PC-9 (cell line): ENCODE results near the gene SLC9A9. TPM values are rescaled to one million over a fixed set of nuclear protein-coding genes. Genes with fewer than 3 reads are reported as not detected.

Experiments
- BruUV-seq: library from RNA; stranded (reverse); fragments of 400-500 nt; replicated peaks from 2 replicates; lab custom pipeline; 2021; lab: Mats Ljungman, UMichigan
- CTCF ChIA-PET: fragments of 300-600 bp; sonication (Branson Sonifier 250); formaldehyde crosslinking; loops from one replicate; lab custom pipeline; 2022; ENCODE audit warnings: antibody characterized with exemption; lab: Charles Lee
- POLR2A ChIA-PET: fragments of 300-600 bp; sonication (Branson Sonifier 250); formaldehyde crosslinking; loops from one replicate; lab custom pipeline; 2022; ENCODE audit warnings: antibody characterized with exemption; ENCODE audit not compliant: unreplicated experiment; lab: Charles Lee
- DNase-seq, 2 experiments: peaks; one replicate each; pipeline versions ENCODE4 v3.0.0 to v3.0.0-alpha.2; 2015 to 2022; ENCODE audit warnings: mixed read lengths in 1 of 2
- H2AFZ ChIP-seq: fragments of 200-600 bp; sonication (generic); 2 replicates; pipeline ENCODE4 v1.8.1; 2017; ENCODE audit warnings: antibody characterized with exemption
- H3F3A ChIP-seq: fragments of 200-600 bp; sonication (generic); 2 replicates; pipeline ENCODE4 v1.8.1; 2017; ENCODE audit warnings: antibody characterized with exemption, mild to moderate bottlenecking, low read depth; ENCODE audit not compliant: insufficient read depth
- H3K27ac ChIP-seq: fragments of 200-600 bp; sonication (generic); 2 replicates; pipeline ENCODE4 v1.6.1; 2016; ENCODE audit warnings: mixed run types
- H3K27me3 ChIP-seq: fragments of 200-600 bp; sonication (generic); 2 replicates; pipeline ENCODE4 v1.6.1; 2016; ENCODE audit warnings: low read depth, mixed run types; ENCODE audit not compliant: insufficient read depth
- H3K36me3 ChIP-seq: fragments of 200-600 bp; sonication (generic); 2 replicates; pipeline ENCODE4 v1.6.1; 2016; ENCODE audit warnings: low read depth, mixed run types
- H3K4me1 ChIP-seq: fragments of 200-600 bp; sonication (generic); replicated peaks from 2 replicates; pipeline ENCODE4 v1.6.1; 2016; ENCODE audit warnings: mixed run types; ENCODE audit not compliant: insufficient read depth
- H3K4me2 ChIP-seq: fragments of 200-600 bp; sonication (generic); 2 replicates; pipeline ENCODE4 v1.6.1; 2017; ENCODE audit warnings: mixed run types
- H3K4me3 ChIP-seq: fragments of 200-600 bp; sonication (generic); 2 replicates; pipeline ENCODE4 v1.6.1; 2016; ENCODE audit warnings: mixed run types
- H3K79me2 ChIP-seq: fragments of 200-600 bp; sonication (generic); 2 replicates; pipeline ENCODE4 v1.6.1; 2017; ENCODE audit warnings: low read depth, mixed run types
- H3K9me2 ChIP-seq: fragments of 200-600 bp; sonication (generic); 2 replicates; pipeline ENCODE4 v1.8.1; 2017; ENCODE audit warnings: mild to moderate bottlenecking; ENCODE audit not compliant: insufficient read depth
- H3K9me3 ChIP-seq: fragments of 200-600 bp; sonication (generic); 2 replicates; pipeline ENCODE4 v1.8.1; 2016; ENCODE audit warnings: low read depth; ENCODE audit not compliant: insufficient read depth
- H4K20me1 ChIP-seq: fragments of 200-600 bp; sonication (generic); 2 replicates; pipeline ENCODE4 v1.8.1; 2017; ENCODE audit not compliant: insufficient read depth
- CTCF ChIP-seq: fragments of 200-600 bp; sonication (generic); conservative IDR thresholded peaks from 2 replicates; pipeline ENCODE4 v1.6.1; 2017; ENCODE audit warnings: mixed run types, antibody characterized with exemption, mild to moderate bottlenecking, moderate library complexity
- EZH2 ChIP-seq: fragments of 200-600 bp; sonication (generic); IDR thresholded peaks from 2 replicates; pipeline ENCODE4 v1.8.0; 2017; ENCODE audit warnings: antibody characterized with exemption, low read depth
- intact Hi-C: fragments of 100-400 bp; cut with micrococcal nuclease; formaldehyde crosslinking; loops from one replicate; pipeline ENCODE4 v1.10.0; 2022; ENCODE audit not compliant: unreplicated experiment
- total RNA-seq: library from RNA; stranded (reverse); gene quantifications from 2 replicates; pipeline ENCODE4 v1.2.3, GENCODE V29; 2021

The SLC9A9 gene
- total RNA-seq, 1 experiment from 2014 or later, result 1.7 TPM

- POLR2A ChIA-PET, result no interaction called here
- no TSS peak for BruUV-seq
- intact Hi-C loops, result no loop called here
Measured at GRCh38 chr3:143576568-143577270, 271.5 kb downstream of the SLC9A9 start.

GRCh38 chr3:143574933-143575332 is 273.3 kb downstream of the SLC9A9 start:
- Histone ChIP-seq H4K20me1 (no peaks in the 10 kb centered on the region), H3F3A (no peaks in the 10 kb centered on the region), H3K36me3 (no peaks in the 10 kb centered on the region), H3K27ac (no peak overlapping the region), H3K9me2 (no peaks in the 10 kb centered on the region), H2AFZ (no peak overlapping the region), H3K79me2 (no peaks in the 10 kb centered on the region), H3K4me2 (no peak overlapping the region), H3K9me3 (no peaks in the 10 kb centered on the region), H3K4me3 (no peak overlapping the region), H3K4me1 (no peaks in the 10 kb centered on the region), H3K27me3 (no peaks in the 10 kb centered on the region)
- POLR2A ChIA-PET, result no interaction called here
- BruUV-seq, result no TSS peak
- TF ChIP-seq CTCF (no peak), EZH2 (no peak)
- intact Hi-C loops, result no loop called here
- CTCF ChIA-PET, result no interaction called here
- DNase-seq, result no peak

More at GRCh38 chr3:143576568-143577270, 271.5 kb downstream of the SLC9A9 start:
- H3K36me3 ChIP-seq, result no peaks in the 10 kb centered on the region
- H2AFZ ChIP-seq, result no peak overlapping the region
- H3K9me2 ChIP-seq, result no peaks in the 10 kb centered on the region
- no peaks in the 10 kb centered on the region for H3K27me3 ChIP-seq
- H3F3A ChIP-seq, result no peaks in the 10 kb centered on the region
- H3K9me3 ChIP-seq, result no peaks in the 10 kb centered on the region
- CTCF ChIA-PET, result no interaction called here
- no peak overlapping the region for H3K27ac ChIP-seq
- H4K20me1 ChIP-seq, result no peaks in the 10 kb centered on the region
- H3K4me1 ChIP-seq, result no peaks in the 10 kb centered on the region
- no peak for TF ChIP-seq CTCF
- no peak for TF ChIP-seq EZH2
- DNase-seq, result no peak
- H3K4me2 ChIP-seq, result no peak overlapping the region
- H3K79me2 ChIP-seq, result no peaks in the 10 kb centered on the region
- no peak overlapping the region for H3K4me3 ChIP-seq

- DNase-seq, result no peak
- no peaks in the 10 kb centered on the region for H3K27me3 ChIP-seq
- H3K9me3 ChIP-seq, result no peaks in the 10 kb centered on the region
- no peaks in the 10 kb centered on the region for H4K20me1 ChIP-seq
- H3F3A ChIP-seq, result no peaks in the 10 kb centered on the region
- intact Hi-C loops, result no loop called here
- H3K4me1 ChIP-seq, result no peaks in the 10 kb centered on the region
- no peaks in the 10 kb centered on the region for H3K9me2 ChIP-seq
- no peak overlapping the region for H3K4me2 ChIP-seq
- H3K27ac ChIP-seq, result no peak overlapping the region
- no peaks in the 10 kb centered on the region for H3K36me3 ChIP-seq
- no TSS peak for BruUV-seq
- ChIA-PET CTCF (no interaction called here), POLR2A (no interaction called here)
- TF ChIP-seq CTCF (no peak), EZH2 (no peak)
- no peak overlapping the region for H2AFZ ChIP-seq
- no peaks in the 10 kb centered on the region for H3K79me2 ChIP-seq
- H3K4me3 ChIP-seq, result no peak overlapping the region
Measured at GRCh38 chr3:143573610-143574303, 274.5 kb downstream of the SLC9A9 start.
